Tibial nerve (tissue), 4 donors: ENCODE results near the gene ARHGEF26. TPM values are rescaled to one million over a fixed set of nuclear protein-coding genes. Genes with fewer than 3 reads are reported as not detected.

Experiments used
- DNase-seq, 2 donors: peaks; one replicate each; pipeline ENCODE4 v3.0.0-alpha.2; 2019; ENCODE audit warnings: low spot score in 2 of 2
- H3K27ac ChIP-seq, 4 donors: fragments of 200-600 bp; sonication (generic) in 3 of 4; one replicate each; pipeline ENCODE4 v1.5.1; 2017 to 2019; ENCODE audit warnings: mild to moderate bottlenecking in 1 of 4
- H3K27me3 ChIP-seq, 2 donors: fragments of 200-600 bp; sonication (generic) in 1 of 2; one replicate each; pipeline versions ENCODE4 v1.5.1 to v1.6.0; 2017 to 2019
- H3K36me3 ChIP-seq, 3 donors: fragments of 200-600 bp; sonication (generic); one replicate each; pipeline ENCODE4 v1.5.1; 2018 to 2019
- H3K4me1 ChIP-seq, 4 donors: fragments of 200-600 bp; sonication (generic) in 3 of 4; one replicate each; pipeline ENCODE4 v1.5.1; 2017 to 2019
- H3K4me3 ChIP-seq, 4 donors: fragments of 200-600 bp; sonication (generic) in 3 of 4; one replicate each; pipeline ENCODE4 v1.5.1; 2017 to 2019; ENCODE audit warnings: mild to moderate bottlenecking in 1 of 4, moderate library complexity in 1 of 4
- H3K9me3 ChIP-seq, 4 donors: fragments of 200-600 bp; sonication (generic) in 3 of 4; one replicate each; pipeline ENCODE4 v1.5.1; 2017 to 2019
- EP300 ChIP-seq, 2 donors: sonication (generic); formaldehyde crosslinking; IDR thresholded peaks; one replicate each; pipeline ENCODE4 v1.6.1; 2017; ENCODE audit warnings: antibody characterized with exemption in 2 of 2, mild to moderate bottlenecking in 1 of 2
- POLR2A ChIP-seq, 2 donors: fragments of 450-650 bp; IDR thresholded peaks; one replicate each; pipeline ENCODE4 v1.6.1; 2017; ENCODE audit warnings: antibody characterized with exemption in 2 of 2, mild to moderate bottlenecking in 2 of 2, moderate library complexity in 2 of 2
- WGBS, 2 donors: methylation state at CpG; one replicate each; pipeline ENCODE4 v1.1.5; 2018; 5-methylcytosine and 5-hydroxymethylcytosine counted together
- total RNA-seq, 4 donors: library from RNA; depleted of rRNA; stranded (reverse); fragments of >200 nt; gene quantifications; one replicate each; pipeline ENCODE4 v1.1.0, GENCODE V29; 2016
- TF ChIP-seq, protein P1 (sequence below), 5 experiments: fragments of 200-600 bp in 3 of 5; fragments of 450-650 bp in 2 of 5; sonication (generic) in 3 of 5; IDR thresholded peaks; one replicate each; pipeline ENCODE4 v1.5.1; 2016 to 2019; ENCODE audit warnings: antibody characterized with exemption in 5 of 5, mild to moderate bottlenecking in 3 of 5, moderate library complexity in 2 of 5

Gene ARHGEF26
- total RNA-seq, 4 donors from 2014 or later = 44.7 to 82.8 (median 64.4) TPM

DNA sequence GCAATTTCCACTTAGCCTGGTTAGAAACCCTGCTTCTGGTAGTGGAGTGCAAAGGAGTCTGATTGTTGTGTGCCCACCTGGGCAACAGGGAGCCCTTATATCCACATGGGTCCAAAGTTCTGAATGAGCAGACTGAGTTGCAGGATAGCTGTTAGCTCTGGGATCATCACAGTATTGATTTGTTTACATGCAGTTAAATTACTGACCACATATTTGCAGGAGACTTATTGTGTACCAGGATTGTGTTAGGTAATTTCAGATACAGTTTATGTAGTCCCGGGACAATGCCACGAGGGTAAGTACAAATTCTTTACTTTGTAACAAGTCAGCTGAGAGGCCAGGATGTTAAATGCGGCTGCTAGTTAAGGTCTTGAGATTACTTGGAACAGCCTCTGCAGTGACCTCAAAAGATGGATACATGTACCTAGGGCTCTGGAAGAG lies 18.8 kb downstream of the ARHGEF26 start:
- 59 to 88% methylated on average over 3 of the region's 3 CpGs for WGBS, 2 donors
- H3K4me1 ChIP-seq = peaks cover 0 to 45% (median 4%) of the 10 kb centered on the region in 4 donors
- no peaks in the 10 kb centered on the region for H3K27me3 ChIP-seq
- TF ChIP-seq, protein P1, sequence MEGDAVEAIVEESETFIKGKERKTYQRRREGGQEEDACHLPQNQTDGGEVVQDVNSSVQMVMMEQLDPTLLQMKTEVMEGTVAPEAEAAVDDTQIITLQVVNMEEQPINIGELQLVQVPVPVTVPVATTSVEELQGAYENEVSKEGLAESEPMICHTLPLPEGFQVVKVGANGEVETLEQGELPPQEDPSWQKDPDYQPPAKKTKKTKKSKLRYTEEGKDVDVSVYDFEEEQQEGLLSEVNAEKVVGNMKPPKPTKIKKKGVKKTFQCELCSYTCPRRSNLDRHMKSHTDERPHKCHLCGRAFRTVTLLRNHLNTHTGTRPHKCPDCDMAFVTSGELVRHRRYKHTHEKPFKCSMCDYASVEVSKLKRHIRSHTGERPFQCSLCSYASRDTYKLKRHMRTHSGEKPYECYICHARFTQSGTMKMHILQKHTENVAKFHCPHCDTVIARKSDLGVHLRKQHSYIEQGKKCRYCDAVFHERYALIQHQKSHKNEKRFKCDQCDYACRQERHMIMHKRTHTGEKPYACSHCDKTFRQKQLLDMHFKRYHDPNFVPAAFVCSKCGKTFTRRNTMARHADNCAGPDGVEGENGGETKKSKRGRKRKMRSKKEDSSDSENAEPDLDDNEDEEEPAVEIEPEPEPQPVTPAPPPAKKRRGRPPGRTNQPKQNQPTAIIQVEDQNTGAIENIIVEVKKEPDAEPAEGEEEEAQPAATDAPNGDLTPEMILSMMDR (IDR thresholded peaks at IDR 0.05) = no peak
- no peak for TF ChIP-seq POLR2A (IDR thresholded peaks at IDR 0.05)
- no peak for TF ChIP-seq EP300 (IDR thresholded peaks at IDR 0.05)
- no peaks in the 10 kb centered on the region for H3K9me3 ChIP-seq
- H3K4me3 ChIP-seq = no peak overlapping the region
- H3K27ac ChIP-seq = no peak overlapping the region
- H3K36me3 ChIP-seq = no peaks in the 10 kb centered on the region
- DNase-seq = no peak

DNA sequence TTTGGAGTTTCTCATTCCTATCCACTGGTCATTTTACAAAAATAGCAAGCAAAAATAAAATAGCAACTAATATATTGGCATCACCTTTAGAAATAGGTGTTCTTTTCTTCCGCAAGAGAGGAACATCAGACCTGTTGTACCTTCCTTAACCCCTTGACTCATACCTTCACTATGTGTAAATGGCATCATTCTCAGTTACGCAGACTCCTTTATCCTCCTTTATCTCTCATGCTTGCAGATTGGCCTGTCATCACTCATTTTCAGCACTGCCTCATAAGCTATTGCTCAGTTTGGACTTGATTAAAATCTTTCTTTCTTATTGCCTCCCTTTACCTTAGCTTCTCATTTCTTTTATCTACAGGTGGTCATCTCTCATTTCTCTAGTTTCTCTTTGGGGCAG lies 21.4 kb downstream of the ARHGEF26 start:
- Histone ChIP-seq H3K4me1 (peaks cover 0 to 44% (median 4%) of the 10 kb centered on the region in 4 donors), H3K4me3 (no peak overlapping the region), H3K36me3 (no peaks in the 10 kb centered on the region), H3K9me3 (no peaks in the 10 kb centered on the region), H3K27me3 (no peaks in the 10 kb centered on the region), H3K27ac (no peak overlapping the region)
- 96 to 97% methylated on average over 2 of the region's 2 CpGs for WGBS, 2 donors
- DNase-seq = no peak
- no peak for TF ChIP-seq POLR2A (IDR thresholded peaks at IDR 0.05)
- TF ChIP-seq, protein P1 (IDR thresholded peaks at IDR 0.05) = no peak

DNA sequence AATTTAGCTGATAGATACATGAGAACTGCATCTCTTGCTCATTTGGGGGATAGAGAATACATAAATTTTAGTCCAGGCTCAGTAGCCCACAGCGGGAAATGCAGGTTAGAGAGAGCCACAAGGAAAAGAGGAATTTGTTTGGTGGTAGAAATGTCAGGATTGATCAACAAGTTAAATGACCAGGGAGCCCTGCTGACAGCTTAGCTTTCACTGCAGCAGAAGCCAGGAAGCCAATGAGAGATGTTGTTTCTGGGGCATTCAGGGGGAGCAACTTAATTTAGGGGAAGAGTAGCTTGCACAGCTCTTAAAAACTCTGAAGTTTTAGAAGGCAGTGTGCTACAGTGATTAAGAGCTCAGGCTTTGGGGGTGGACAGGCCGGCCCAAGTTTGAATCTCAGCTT lies 22.7 kb downstream of the ARHGEF26 start:
- H3K27ac ChIP-seq = no peak overlapping the region
- 48 to 59% methylated on average over 2 of the region's 2 CpGs for WGBS, 2 donors
- no peaks in the 10 kb centered on the region for H3K27me3 ChIP-seq
- TF ChIP-seq EP300 (IDR thresholded peaks at IDR 0.05) (no peak), POLR2A (IDR thresholded peaks at IDR 0.05) (no peak)
- TF ChIP-seq, protein P1 (IDR thresholded peaks at IDR 0.05) = no peak
- no peak for DNase-seq
- no peaks in the 10 kb centered on the region for H3K9me3 ChIP-seq
- no peaks in the 10 kb centered on the region for H3K36me3 ChIP-seq
- H3K4me1 ChIP-seq = peaks cover 0 to 48% (median 5%) of the 10 kb centered on the region in 4 donors
- no peak overlapping the region for H3K4me3 ChIP-seq

DNA sequence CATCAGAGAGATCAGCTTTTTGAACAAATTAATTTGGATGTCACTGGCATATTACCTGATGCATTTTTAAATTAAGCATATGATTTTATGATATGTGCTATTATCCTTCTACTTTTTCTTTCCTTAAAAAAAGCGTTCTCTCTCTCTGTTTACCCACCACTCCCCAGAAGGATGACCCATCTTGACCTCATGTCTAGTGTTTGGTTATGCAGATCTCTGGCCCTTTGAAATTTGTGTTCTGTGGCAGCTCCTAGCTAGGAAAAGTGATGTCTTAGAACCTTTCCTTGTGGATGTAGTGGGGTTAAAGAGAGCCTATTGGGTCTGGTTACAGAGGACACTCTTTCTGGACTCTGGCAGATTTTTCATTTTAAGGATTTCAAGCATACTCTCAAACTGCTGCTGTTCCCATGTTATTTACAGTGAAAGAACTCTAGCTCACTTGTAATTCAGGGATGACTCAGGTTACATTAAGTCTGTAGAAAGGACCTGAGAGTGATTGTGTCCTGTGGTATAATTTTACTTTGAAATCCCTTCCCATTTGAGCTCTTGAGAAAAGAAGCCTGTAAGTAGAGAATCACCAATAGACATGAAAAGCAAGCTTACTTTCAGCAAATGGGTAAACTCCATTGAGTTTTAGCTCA lies 23.8 kb downstream of the ARHGEF26 start:
- H3K4me3 ChIP-seq = no peak overlapping the region
- H3K36me3 ChIP-seq = no peaks in the 10 kb centered on the region
- H3K4me1 ChIP-seq = peaks cover 0 to 46% (median 5%) of the 10 kb centered on the region in 4 donors
- H3K27ac ChIP-seq = no peak overlapping the region
- no peaks in the 10 kb centered on the region for H3K27me3 ChIP-seq
- TF ChIP-seq, protein P1 (IDR thresholded peaks at IDR 0.05) = no peak
- TF ChIP-seq POLR2A (IDR thresholded peaks at IDR 0.05) (no peak), EP300 (IDR thresholded peaks at IDR 0.05) (no peak)
- 22 to 35% methylated on average over 1 of the region's 1 CpG for WGBS, 2 donors
- DNase-seq = no peak
- no peaks in the 10 kb centered on the region for H3K9me3 ChIP-seq

DNA sequence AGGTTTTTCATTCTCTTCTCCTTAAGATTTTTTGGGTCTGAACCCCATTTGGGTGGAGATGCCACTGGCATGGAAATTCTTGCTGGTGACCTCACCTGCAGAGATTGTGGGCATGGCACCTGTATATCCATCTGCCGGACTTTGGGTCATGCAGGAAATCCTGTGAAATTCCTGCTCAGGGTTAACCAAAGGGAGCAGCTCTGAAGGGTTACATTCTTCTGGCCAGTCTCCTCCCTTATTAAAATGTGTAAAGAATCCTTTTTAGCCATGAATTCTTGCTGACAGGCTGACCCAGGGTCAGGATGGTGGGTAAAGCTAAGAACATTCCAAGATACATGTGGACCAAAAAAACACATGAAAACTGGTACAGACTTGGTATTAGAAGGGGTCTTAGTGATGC lies 27.4 kb downstream of the ARHGEF26 start:
- Histone ChIP-seq H3K36me3 (peaks cover 0 to 9% (median 0%) of the 10 kb centered on the region in 3 donors), H3K27me3 (no peaks in the 10 kb centered on the region), H3K9me3 (no peaks in the 10 kb centered on the region), H3K4me1 (peaks cover 0 to 45% (median 5%) of the 10 kb centered on the region in 4 donors), H3K4me3 (no peak overlapping the region), H3K27ac (no peak overlapping the region)
- WGBS, 2 donors = 44 to 65% methylated on average over 1 of the region's 1 CpG
- DNase-seq = no peak
- TF ChIP-seq, protein P1 (IDR thresholded peaks at IDR 0.05) = no peak
- TF ChIP-seq EP300 (IDR thresholded peaks at IDR 0.05) = no peak
- no peak for TF ChIP-seq POLR2A (IDR thresholded peaks at IDR 0.05)
